VCaP (cell line): ENCODE results near the gene SPRY4.

Experiments
- H3K27ac ChIP-seq: fragments of 450-650 bp; 2 replicates; pipeline ENCODE4 v1.5.1; 2017
- CTCF ChIP-seq: fragments of 450-650 bp; conservative IDR thresholded peaks from 2 replicates; pipeline ENCODE4 v1.5.1; 2017; ENCODE audit warnings: mild to moderate bottlenecking, moderate library complexity

SPRY4 gene

GRCh38 chr5:142313275-142313674 lies 11.5 kb downstream of the SPRY4 start:
- TF ChIP-seq CTCF, result no peak
- H3K27ac ChIP-seq, result no peak overlapping the region

GRCh38 chr5:142312399-142312798 lies 12.4 kb downstream of the SPRY4 start:
- no peak overlapping the region for H3K27ac ChIP-seq
- no peak for TF ChIP-seq CTCF

- no peak overlapping the region for H3K27ac ChIP-seq
- no peak for TF ChIP-seq CTCF
These were observed 13.1 kb downstream of the SPRY4 start for GRCh38 chr5:142311725-142312124.

GRCh38 chr5:142310803-142311202 lies 14.0 kb downstream of the SPRY4 start:
- no peak for TF ChIP-seq CTCF
- no peak overlapping the region for H3K27ac ChIP-seq

- H3K27ac ChIP-seq, result no peak overlapping the region
- TF ChIP-seq CTCF, result no peak
These were observed 15.0 kb downstream of the SPRY4 start for GRCh38 chr5:142309747-142310318.

- no peak overlapping the region for H3K27ac ChIP-seq
- no peak for TF ChIP-seq CTCF
These were observed 16.5 kb downstream of the SPRY4 start for GRCh38 chr5:142308358-142308757.

GRCh38 chr5:142307146-142307890 lies 17.5 kb downstream of the SPRY4 start:
- H3K27ac ChIP-seq, result no peak overlapping the region
- TF ChIP-seq CTCF, result no peak
